Measurements from ENCODE around the gene PIEZO2. TPM values are rescaled to one million over a fixed set of nuclear protein-coding genes. Genes with fewer than 3 reads are reported as not detected.

Gene PIEZO2
- total and polyA plus RNA-seq, 2 experiments from 2014 or later, result 24.5 to 70.8 TPM

- TF ChIP-seq EZH2 (IDR thresholded peaks at IDR 0.05; ENCODE audit: borderline replicate concordance), result no peak
- TF ChIP-seq CTCF (IDR thresholded peaks at IDR 0.05; ENCODE audit: poor library complexity), result no peak
- no peak for TF ChIP-seq EZH2phosphoT487 (IDR thresholded peaks at IDR 0.05; ENCODE audit: low read depth, severe bottlenecking, unreplicated experiment)
- Histone ChIP-seq H3K4me1 (ENCODE audit: insufficient read depth) (no peaks in the 10 kb centered on the region), H3K36me3 (replicated peaks; ENCODE audit: insufficient read depth, low read depth) (no peaks in the 10 kb centered on the region), H3K9me3 (ENCODE audit: low read depth) (no peaks in the 10 kb centered on the region), H3K79me2 (no peaks in the 10 kb centered on the region), H3K27me3 (peaks cover 18% of the 10 kb centered on the region), H4K20me1 (ENCODE audit: insufficient read depth, poor library complexity, severe bottlenecking) (no peaks in the 10 kb centered on the region), H3K27ac (no peak overlapping the region), H3K4me2 (no peak overlapping the region), H3K4me3 (no peak overlapping the region), H2AFZ (no peak overlapping the region), H3K9me2 (replicated peaks; ENCODE audit: insufficient read depth) (no peaks in the 10 kb centered on the region)
- 68% methylated on average over 8 of the region's 8 CpGs for WGBS (ENCODE audit: low lambda C conversion rate, missing lambda C conversion rate)
- no peak for DNase-seq (ENCODE audit: low spot score)
Observed at GRCh38 chr18:11155034-11155759, 5.8 kb upstream of the PIEZO2 start.

GRCh38 chr18:11154368-11154989, 5.1 kb upstream of the PIEZO2 start:
- peak; percentile 62 for DNase-seq (ENCODE audit: low spot score)
- no peak for TF ChIP-seq EZH2phosphoT487 (IDR thresholded peaks at IDR 0.05; ENCODE audit: low read depth, severe bottlenecking, unreplicated experiment)
- peak; percentile 71 for TF ChIP-seq CTCF (IDR thresholded peaks at IDR 0.05; ENCODE audit: poor library complexity)
- Histone ChIP-seq H3K9me3 (ENCODE audit: low read depth) (no peaks in the 10 kb centered on the region), H3K27ac (no peak overlapping the region), H3K4me1 (ENCODE audit: insufficient read depth) (peaks cover 6% of the 10 kb centered on the region), H3K27me3 (peaks cover 25% of the 10 kb centered on the region), H3K79me2 (no peaks in the 10 kb centered on the region), H3K9me2 (replicated peaks; ENCODE audit: insufficient read depth) (no peaks in the 10 kb centered on the region), H3K4me2 (no peak overlapping the region), H2AFZ (no peak overlapping the region), H4K20me1 (ENCODE audit: insufficient read depth, poor library complexity, severe bottlenecking) (no peaks in the 10 kb centered on the region), H3K4me3 (no peak overlapping the region), H3K36me3 (replicated peaks; ENCODE audit: insufficient read depth, low read depth) (no peaks in the 10 kb centered on the region)
- 13% methylated on average over 2 of the region's 2 CpGs for WGBS (ENCODE audit: low lambda C conversion rate, missing lambda C conversion rate)

- Histone ChIP-seq H3K79me2 (peaks cover 6% of the 10 kb centered on the region), H3K4me2 (no peak overlapping the region), H3K9me3 (ENCODE audit: low read depth) (no peaks in the 10 kb centered on the region), H2AFZ (no peak overlapping the region), H3K4me1 (ENCODE audit: insufficient read depth) (peaks cover 6% of the 10 kb centered on the region), H3K4me3 (no peak overlapping the region), H3K27ac (no peak overlapping the region), H4K20me1 (ENCODE audit: insufficient read depth, poor library complexity, severe bottlenecking) (no peaks in the 10 kb centered on the region), H3K36me3 (replicated peaks; ENCODE audit: insufficient read depth, low read depth) (no peaks in the 10 kb centered on the region), H3K9me2 (replicated peaks; ENCODE audit: insufficient read depth) (no peaks in the 10 kb centered on the region), H3K27me3 (peaks cover 31% of the 10 kb centered on the region)
- no peak for DNase-seq (ENCODE audit: low spot score)
- WGBS (ENCODE audit: low lambda C conversion rate, missing lambda C conversion rate), result 88% methylated on average over 2 of the region's 2 CpGs
- TF ChIP-seq EZH2phosphoT487 (IDR thresholded peaks at IDR 0.05; ENCODE audit: low read depth, severe bottlenecking, unreplicated experiment) (no peak), EZH2 (IDR thresholded peaks at IDR 0.05; ENCODE audit: borderline replicate concordance) (no peak), CTCF (IDR thresholded peaks at IDR 0.05; ENCODE audit: poor library complexity) (no peak)
Observed at GRCh38 chr18:11153097-11153496, 3.7 kb upstream of the PIEZO2 start.

All from hepatocyte (in vitro differentiated cells).